Activated CD4-positive, alpha-beta memory T cell treated with anti-CD3 and anti-CD28 coated beads for 36 hours (primary cell): ENCODE results near the gene BIRC5. TPM values are rescaled to one million over a fixed set of nuclear protein-coding genes. Genes with fewer than 3 reads are reported as not detected.

Experiments
- CTCF ChIA-PET: fragments of 350-600 bp; sonication (Branson Sonifier 250); formaldehyde crosslinking; loops from one replicate; lab custom pipeline; 2021; ENCODE audit warnings: antibody characterized with exemption, inconsistent platforms; lab: Charles Lee
- POLR2A ChIA-PET: fragments of 350-600 bp; sonication (Branson Sonifier 250); formaldehyde crosslinking; loops from one replicate; lab custom pipeline; 2021; ENCODE audit warnings: antibody characterized with exemption; lab: Charles Lee
- DNase-seq: peaks from one replicate; pipeline ENCODE4 v3.0.0-alpha.2; 2020
- H3K27ac Mint-ChIP-seq: one replicate; pipeline ENCODE4 v1.8.0; 2021; ENCODE audit warnings: mixed read lengths
- H3K27me3 Mint-ChIP-seq: one replicate; pipeline ENCODE4 v1.8.0; 2021; ENCODE audit warnings: mixed read lengths
- H3K36me3 Mint-ChIP-seq: one replicate; pipeline ENCODE4 v1.8.0; 2021; ENCODE audit warnings: mixed read lengths
- H3K4me1 Mint-ChIP-seq: one replicate; pipeline ENCODE4 v1.8.0; 2021; ENCODE audit warnings: low read depth, mixed read lengths
- H3K4me3 Mint-ChIP-seq: one replicate; pipeline ENCODE4 v1.8.0; 2021; ENCODE audit warnings: mild to moderate bottlenecking, mixed read lengths
- H3K9me3 Mint-ChIP-seq: one replicate; pipeline ENCODE4 v1.8.0; 2021; ENCODE audit warnings: mixed read lengths
- intact Hi-C: fragments of 100-400 bp; cut with micrococcal nuclease; formaldehyde crosslinking; loops from one replicate; pipeline ENCODE4 v1.15.1; 2023
- total RNA-seq, 2 experiments: library from RNA; stranded (reverse); gene quantifications; one replicate each; pipeline ENCODE4 v1.2.3, GENCODE V29; 2021

BIRC5 gene
- total RNA-seq, 2 experiments from 2014 or later = 87.4 to 95.4 TPM

GRCh38 chr17:78184868-78185267 is 29.2 kb upstream of the BIRC5 start:
- POLR2A ChIA-PET = no interaction called here
- H3K27ac Mint-ChIP-seq = no peak overlapping the region
- peaks cover 45% of the 10 kb centered on the region for H3K36me3 Mint-ChIP-seq
- H3K27me3 Mint-ChIP-seq = no peaks in the 10 kb centered on the region
- H3K4me1 Mint-ChIP-seq = peaks cover 31% of the 10 kb centered on the region
- CTCF ChIA-PET = no interaction called here
- intact Hi-C loops = loop anchor here (5.0 kb wide), 1 partner anchor 53 kb away; the partner anchor contains the start of gene TMC8
- H3K4me3 Mint-ChIP-seq = peak overlapping the region; percentile 90
- no peaks in the 10 kb centered on the region for H3K9me3 Mint-ChIP-seq
- DNase-seq = no peak

- POLR2A ChIA-PET = interaction anchor here (0.6 to 1.5 kb wide), 7 partner anchors 8 to 287 kb away, joined by 3 to 5 read pairs (median 3); no protein-coding TSS in a partner anchor
These were observed 27.9 kb upstream of the BIRC5 start for GRCh38 chr17:78185981-78186691.

GRCh38 chr17:78186692-78187595 is 27.1 kb upstream of the BIRC5 start, which contains the start of the genes AFMID and TK1:
Gene AFMID (plus strand): TSS chr17:78187362. CDS start chr17:78187371, 9 bp downstream.
Gene TK1 (minus strand): TSS chr17:78187052. CDS start chr17:78186994, 58 bp downstream.
- peak; percentile 98 for DNase-seq
- Mint-ChIP-seq H3K9me3 (no peaks in the 10 kb centered on the region), H3K4me3 (peak within 1 kb of the TSS; percentile 90), H3K4me1 (peaks cover 29% of the 10 kb centered on the region), H3K27ac (peak within 1 kb of the TSS; percentile 75), H3K36me3 (peaks cover 31% of the 10 kb centered on the region), H3K27me3 (no peaks in the 10 kb centered on the region)
- intact Hi-C loops = loop anchor here (1.0 to 5.0 kb wide), 3 partner anchors 18 to 55 kb away; partner anchors contain the start of genes BIRC5, SYNGR2 and TMC8
- ChIA-PET POLR2A (interaction anchor here (0.6 to 1.5 kb wide), 9 partner anchors 9 to 286 kb away, joined by 3 to 5 read pairs (median 3); no protein-coding TSS in a partner anchor), CTCF (interaction anchor here (0.7 to 3.2 kb wide), 8 partner anchors 11 to 102 kb away, joined by 3 to 29 read pairs (median 4); no protein-coding TSS in a partner anchor)

More at GRCh38 chr17:78185981-78186691, 27.9 kb upstream of the BIRC5 start:
- CTCF ChIA-PET = interaction anchor here (0.8 to 3.2 kb wide), 7 partner anchors 10 to 101 kb away, joined by 3 to 29 read pairs (median 5); no protein-coding TSS in a partner anchor
- Mint-ChIP-seq H3K27ac (peak overlapping the region; percentile 75), H3K4me1 (peaks cover 29% of the 10 kb centered on the region), H3K27me3 (no peaks in the 10 kb centered on the region), H3K36me3 (peaks cover 35% of the 10 kb centered on the region), H3K9me3 (no peaks in the 10 kb centered on the region), H3K4me3 (peak overlapping the region; percentile 90)
- intact Hi-C loops = loop anchor here (2.0 to 5.0 kb wide), 2 partner anchors 17 to 54 kb away; partner anchors contain the start of genes SYNGR2 and TMC8
- no peak for DNase-seq

- ChIA-PET POLR2A (no interaction called here), CTCF (no interaction called here)
- Mint-ChIP-seq H3K9me3 (no peaks in the 10 kb centered on the region), H3K27me3 (no peaks in the 10 kb centered on the region), H3K4me3 (no peak overlapping the region), H3K4me1 (peaks cover 5% of the 10 kb centered on the region), H3K36me3 (peaks cover 9% of the 10 kb centered on the region), H3K27ac (no peak overlapping the region)
- intact Hi-C loops = no loop called here
- no peak for DNase-seq
These were observed 17.3 kb upstream of the BIRC5 start for GRCh38 chr17:78196716-78197115.

- H3K4me3 Mint-ChIP-seq = no peak overlapping the region
- POLR2A ChIA-PET = interaction anchor here (1.2 kb wide), 1 partner anchor 33 kb away, joined by 3 read pairs; no protein-coding TSS in a partner anchor
- CTCF ChIA-PET = no interaction called here
These were observed 16.8 kb upstream of the BIRC5 start for GRCh38 chr17:78197147-78197832.

GRCh38 chr17:78200451-78200850 is 13.6 kb upstream of the BIRC5 start:
- H3K27me3 Mint-ChIP-seq = no peaks in the 10 kb centered on the region
- intact Hi-C loops = no loop called here
- DNase-seq = no peak
- H3K36me3 Mint-ChIP-seq = peaks cover 3% of the 10 kb centered on the region
- ChIA-PET POLR2A (no interaction called here), CTCF (interaction anchor here (1.0 kb wide), 1 partner anchor 51 kb away, joined by 4 read pairs; no protein-coding TSS in a partner anchor)
- H3K4me3 Mint-ChIP-seq = no peak overlapping the region
- peaks cover 5% of the 10 kb centered on the region for H3K4me1 Mint-ChIP-seq
- H3K27ac Mint-ChIP-seq = no peak overlapping the region
- no peaks in the 10 kb centered on the region for H3K9me3 Mint-ChIP-seq

More at GRCh38 chr17:78197147-78197832, 16.8 kb upstream of the BIRC5 start:
- Mint-ChIP-seq H3K9me3 (no peaks in the 10 kb centered on the region), H3K27ac (no peak overlapping the region), H3K4me1 (peaks cover 5% of the 10 kb centered on the region), H3K36me3 (peaks cover 9% of the 10 kb centered on the region), H3K27me3 (no peaks in the 10 kb centered on the region)
- intact Hi-C loops = no loop called here
- no peak for DNase-seq

GRCh38 chr17:78202666-78203065 is 11.4 kb upstream of the BIRC5 start:
- peaks cover 5% of the 10 kb centered on the region for H3K4me1 Mint-ChIP-seq
- no peak overlapping the region for H3K4me3 Mint-ChIP-seq
- no peaks in the 10 kb centered on the region for H3K36me3 Mint-ChIP-seq
- ChIA-PET POLR2A (no interaction called here), CTCF (no interaction called here)
- no peak for DNase-seq
- H3K27ac Mint-ChIP-seq = no peak overlapping the region
- H3K27me3 Mint-ChIP-seq = no peaks in the 10 kb centered on the region
- H3K9me3 Mint-ChIP-seq = no peaks in the 10 kb centered on the region
- intact Hi-C loops = no loop called here

GRCh38 chr17:78204387-78205123 is 9.5 kb upstream of the BIRC5 start:
- DNase-seq = no peak
- Mint-ChIP-seq H3K27me3 (no peaks in the 10 kb centered on the region), H3K36me3 (no peaks in the 10 kb centered on the region), H3K4me1 (no peaks in the 10 kb centered on the region), H3K27ac (no peak overlapping the region), H3K9me3 (no peaks in the 10 kb centered on the region), H3K4me3 (no peak overlapping the region)
- intact Hi-C loops = no loop called here
- POLR2A ChIA-PET = no interaction called here
- CTCF ChIA-PET = no interaction called here

- intact Hi-C loops = no loop called here
- no peak for DNase-seq
- Mint-ChIP-seq H3K4me3 (no peak overlapping the region), H3K36me3 (no peaks in the 10 kb centered on the region), H3K27ac (no peak overlapping the region), H3K27me3 (no peaks in the 10 kb centered on the region), H3K4me1 (no peaks in the 10 kb centered on the region), H3K9me3 (no peaks in the 10 kb centered on the region)
- ChIA-PET POLR2A (no interaction called here), CTCF (no interaction called here)
These were observed 8.8 kb upstream of the BIRC5 start for GRCh38 chr17:78205124-78205775.

- intact Hi-C loops = no loop called here
- no peak for DNase-seq
- CTCF ChIA-PET = no interaction called here
- Mint-ChIP-seq H3K4me3 (no peak overlapping the region), H3K36me3 (no peaks in the 10 kb centered on the region), H3K9me3 (no peaks in the 10 kb centered on the region), H3K27ac (no peak overlapping the region), H3K4me1 (no peaks in the 10 kb centered on the region), H3K27me3 (no peaks in the 10 kb centered on the region)
- POLR2A ChIA-PET = no interaction called here
These were observed 7.8 kb upstream of the BIRC5 start for GRCh38 chr17:78206298-78206697.
